HCT116 (cell line): ENCODE measurements around the gene GRB7. TPM values are rescaled to one million over a fixed set of nuclear protein-coding genes. Genes with fewer than 3 reads are reported as not detected.

Source experiments
- ATAC-seq: fragments of 200-7000 bp; cut with Tn5 transposase; 2 replicates; pipeline ENCODE4 v1.9.1; 2020; ENCODE audit warnings: mild to moderate bottlenecking, moderate library complexity
- BruUV-seq: library from RNA; stranded (reverse); fragments of 400-500 nt; replicated peaks from 2 replicates; lab custom pipeline; 2021; lab: Mats Ljungman, UMichigan
- CTCF ChIA-PET: fragments of 300-600 bp; sonication (Branson Sonifier 250); formaldehyde crosslinking; loops from one replicate; lab custom pipeline; 2021; ENCODE audit warnings: antibody characterized with exemption; lab: Charles Lee
- POLR2A ChIA-PET: fragments of 300-600, 350-600 bp; sonication (Branson Sonifier 250); formaldehyde crosslinking; loops from one replicate; lab custom pipeline; 2021; ENCODE audit warnings: antibody characterized with exemption; lab: Charles Lee
- RAD21 ChIA-PET, 2 experiments: fragments of 300-600 bp; sonication (Branson Sonifier 250); formaldehyde crosslinking; loops; one replicate each; lab custom pipeline; 2023; ENCODE audit warnings: low total read pairs in 2 of 2; ENCODE audit not compliant: uncharacterized antibody in 2 of 2, unreplicated experiment in 2 of 2, low non-redundant PET in 1 of 2; lab: Charles Lee
- DNase-seq: peaks from one replicate; pipeline ENCODE4 v3.0.0-alpha.2; 2010; ENCODE audit warnings: low read depth, low spot score
- H2AFZ ChIP-seq: fragments of 200-600 bp; shearing (Covaris generic), sonication (generic); 2 replicates; pipeline ENCODE4 v1.6.1; 2017; ENCODE audit warnings: low read depth, mixed run types, mixed read lengths, antibody characterized with exemption, low read length; ENCODE audit not compliant: poor library complexity, severe bottlenecking
- H3K27ac ChIP-seq: 2 replicates; pipeline ENCODE4 v1.5.1; 2012; ENCODE audit warnings: low read depth, low read length
- H3K27me3 ChIP-seq: fragments of 200-600 bp; sonication (generic); 2 replicates; pipeline ENCODE4 v1.6.1; 2016; ENCODE audit warnings: mixed run types, low read length, mixed read lengths; ENCODE audit not compliant: insufficient read depth
- H3K36me3 ChIP-seq, 2 experiments: fragments of 200-500 bp in 1 of 2; fragments of 200-600 bp in 1 of 2; sonication (Bioruptor generic) in 1 of 2; sonication (generic) in 1 of 2; 2 replicates each; pipeline versions ENCODE4 v1.5.1 to v1.6.1; 2014 to 2016; ENCODE audit warnings: low read length in 2 of 2, inconsistent platforms in 1 of 2, mixed read lengths in 1 of 2, mixed run types in 1 of 2; ENCODE audit not compliant: insufficient read depth in 2 of 2, control insufficient read depth in 1 of 2
- H3K4me1 ChIP-seq, 2 experiments: fragments of 200-600 bp in 1 of 2; sonication (generic) in 1 of 2; 2 replicates each; pipeline versions ENCODE4 v1.5.1 to v1.6.1; 2012 to 2017; ENCODE audit warnings: low read length in 2 of 2, inconsistent platforms in 1 of 2, mild to moderate bottlenecking in 1 of 2, mixed read lengths in 1 of 2, mixed run types in 1 of 2, moderate library complexity in 1 of 2; ENCODE audit not compliant: insufficient read depth in 2 of 2, control insufficient read depth in 1 of 2
- H3K4me2 ChIP-seq: fragments of 200-600 bp; sonication (generic); 2 replicates; pipeline ENCODE4 v1.6.1; 2017; ENCODE audit warnings: mixed run types, low read length, mixed read lengths
- H3K4me3 ChIP-seq, 2 experiments: fragments of 200-600 bp in 1 of 2; sonication (generic) in 1 of 2; replicated peaks in 1 of 2; 2 replicates each; pipeline ENCODE4 v1.5.1; 2011 to 2016; ENCODE audit warnings: low read length in 2 of 2, control low read depth in 1 of 2, low read depth in 1 of 2, mild to moderate bottlenecking in 1 of 2, mixed read lengths in 1 of 2, mixed run types in 1 of 2
- H3K79me2 ChIP-seq: fragments of 200-600 bp; sonication (generic); 2 replicates; pipeline ENCODE4 v1.6.1; 2017; ENCODE audit warnings: mild to moderate bottlenecking, mixed run types, low read length, moderate library complexity, mixed read lengths; ENCODE audit not compliant: insufficient read depth
- H3K9ac ChIP-seq: fragments of 200-600 bp; sonication (generic); 2 replicates; pipeline ENCODE4 v1.6.1; 2016; ENCODE audit warnings: low read length, mixed read lengths
- H3K9me2 ChIP-seq: fragments of 200-600 bp; sonication (generic), shearing (Covaris generic); 2 replicates; pipeline ENCODE4 v1.6.1; 2017; ENCODE audit warnings: mixed run types, mild to moderate bottlenecking, moderate library complexity; ENCODE audit not compliant: insufficient read depth
- H3K9me3 ChIP-seq, 2 experiments: fragments of 200-500 bp in 1 of 2; fragments of 200-600 bp in 1 of 2; sonication (Bioruptor generic) in 1 of 2; sonication (generic) in 1 of 2; 2 replicates each; pipeline ENCODE4 v1.6.1; 2014 to 2017; ENCODE audit warnings: low read length in 2 of 2, mixed read lengths in 2 of 2, inconsistent platforms in 1 of 2, low read depth in 1 of 2, mild to moderate bottlenecking in 1 of 2, mixed run types in 1 of 2, moderate library complexity in 1 of 2; ENCODE audit not compliant: control insufficient read depth in 1 of 2, insufficient read depth in 1 of 2
- H4K20me1 ChIP-seq: fragments of 200-600 bp; sonication (generic), shearing (Covaris generic); 2 replicates; pipeline ENCODE4 v1.6.1; 2017; ENCODE audit warnings: mixed run types, mild to moderate bottlenecking, moderate library complexity; ENCODE audit not compliant: insufficient read depth
- CEBPB ChIP-seq: IDR thresholded peaks from 2 replicates; pipeline ENCODE4 v1.6.1; 2012; ENCODE audit warnings: low read depth
- EZH2phosphoT487 ChIP-seq: fragments of 200-600 bp; IDR thresholded peaks from 2 replicates; pipeline ENCODE4 v1.6.1; 2018; ENCODE audit warnings: antibody characterized with exemption, borderline replicate concordance
- JUND ChIP-seq: IDR thresholded peaks from 2 replicates; pipeline ENCODE4 v1.6.1; 2012
- RAD21 ChIP-seq: IDR thresholded peaks from 2 replicates; pipeline ENCODE4 v1.6.1; 2012; ENCODE audit warnings: low read depth, mild to moderate bottlenecking
- SIN3A ChIP-seq: IDR thresholded peaks from 2 replicates; pipeline ENCODE4 v1.6.1; 2012; ENCODE audit warnings: low read depth
- SP1 ChIP-seq: IDR thresholded peaks from 2 replicates; pipeline ENCODE4 v1.6.1; 2012; ENCODE audit warnings: low read depth
- SRF ChIP-seq: IDR thresholded peaks from 2 replicates; pipeline ENCODE4 v1.6.1; 2012; ENCODE audit warnings: low read depth
- TCF7L2 ChIP-seq: IDR thresholded peaks from 2 replicates; pipeline ENCODE4 v1.7.0; 2011; ENCODE audit warnings: borderline replicate concordance, inconsistent platforms; ENCODE audit not compliant: insufficient read depth, insufficient read length; ENCODE audit errors: extremely low read depth
- YY1 ChIP-seq: IDR thresholded peaks from 2 replicates; pipeline ENCODE4 v1.6.1; 2011; ENCODE audit warnings: low read length, low read depth, moderate library complexity, mild to moderate bottlenecking; ENCODE audit not compliant: insufficient replicate concordance; ENCODE audit errors: extremely low read depth
- intact Hi-C: fragments of 100-400 bp; cut with micrococcal nuclease; formaldehyde crosslinking; loops from 2 replicates; pipeline ENCODE4 v1.10.0; 2022
- total RNA-seq: library from RNA; stranded (reverse); gene quantifications from one replicate; pipeline ENCODE4 v1.2.1, GENCODE V29; 2021; ENCODE audit not compliant: unreplicated experiment
- TF ChIP-seq, protein P1 (sequence below): IDR thresholded peaks from 2 replicates; pipeline ENCODE4 v1.6.1; 2012; ENCODE audit warnings: low read depth
- TF ChIP-seq, protein P2 (sequence below): IDR thresholded peaks from 2 replicates; pipeline ENCODE4 v1.6.1; 2012
- TF ChIP-seq, protein P3 (sequence below): IDR thresholded peaks from 2 replicates; pipeline ENCODE4 v1.6.1; 2012
- TF ChIP-seq, protein P4 (sequence below), 3 experiments: fragments of 200-600 bp in 1 of 3; sonication (generic) in 1 of 3; IDR thresholded peaks in 2 of 3; conservative IDR thresholded peaks in 1 of 3; 2 replicates each; pipeline ENCODE4 v1.5.1; 2012 to 2017; ENCODE audit warnings: low read depth in 2 of 3, low read length in 2 of 3, antibody characterized with exemption in 1 of 3, borderline replicate concordance in 1 of 3, control low read depth in 1 of 3, mild to moderate bottlenecking in 1 of 3, mixed read lengths in 1 of 3, mixed run types in 1 of 3, moderate library complexity in 1 of 3; ENCODE audit not compliant: insufficient read depth in 1 of 3

Gene GRB7
- total RNA-seq, 1 experiment from 2014 or later: 51.9 TPM

DNA sequence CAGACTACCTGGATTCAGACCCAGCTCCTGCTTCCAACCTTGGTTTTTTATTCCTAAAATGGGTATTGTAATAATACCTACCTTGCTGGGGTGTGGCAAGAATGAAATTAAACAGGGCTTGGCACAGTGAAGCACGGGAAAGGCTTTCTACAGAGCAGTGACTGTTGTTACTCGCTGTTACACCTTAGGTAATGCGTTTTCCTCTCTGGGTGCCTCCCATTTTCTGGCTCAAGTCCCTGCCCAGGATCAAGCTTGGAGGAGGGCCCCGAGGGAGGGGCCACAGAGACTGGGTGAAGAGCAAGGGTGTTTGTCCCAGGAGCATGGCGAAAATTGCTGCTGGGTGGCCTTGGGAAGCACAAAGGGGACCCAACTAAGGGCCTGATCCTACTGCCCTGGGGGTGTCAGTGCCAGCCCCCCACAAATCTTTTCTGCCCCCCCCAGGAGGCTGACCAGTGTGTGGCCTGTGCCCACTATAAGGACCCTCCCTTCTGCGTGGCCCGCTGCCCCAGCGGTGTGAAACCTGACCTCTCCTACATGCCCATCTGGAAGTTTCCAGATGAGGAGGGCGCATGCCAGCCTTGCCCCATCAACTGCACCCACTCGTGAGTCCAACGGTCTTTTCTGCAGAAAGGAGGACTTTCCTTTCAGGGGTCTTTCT, 20.7 kb upstream of the GRB7 start:
- intact Hi-C loops: no loop called here
- no TSS peak for BruUV-seq
- ChIA-PET POLR2A (no interaction called here), CTCF (no interaction called here), RAD21 (no interaction called here)
- no peak overlapping the region for H3K4me3 ChIP-seq
- H3K9me2 ChIP-seq: no peaks in the 10 kb centered on the region
- no peaks in the 10 kb centered on the region for H4K20me1 ChIP-seq
- ATAC-seq: no peak
- no peaks in the 10 kb centered on the region for H3K79me2 ChIP-seq
- no peak overlapping the region for H3K4me2 ChIP-seq
- H3K4me1 ChIP-seq: no peaks in the 10 kb centered on the region
- DNase-seq: no peak
- no peaks in the 10 kb centered on the region for H3K27me3 ChIP-seq
- H3K36me3 ChIP-seq: peaks cover 0 to 20% of the 10 kb centered on the region in 2 experiments; a peak in 3 of 4 replicates
- no peaks in the 10 kb centered on the region for H3K9me3 ChIP-seq
- no peak for TF ChIP-seq RAD21
- no peak for TF ChIP-seq YY1
- TF ChIP-seq JUND: no peak
- TF ChIP-seq, protein P1, sequence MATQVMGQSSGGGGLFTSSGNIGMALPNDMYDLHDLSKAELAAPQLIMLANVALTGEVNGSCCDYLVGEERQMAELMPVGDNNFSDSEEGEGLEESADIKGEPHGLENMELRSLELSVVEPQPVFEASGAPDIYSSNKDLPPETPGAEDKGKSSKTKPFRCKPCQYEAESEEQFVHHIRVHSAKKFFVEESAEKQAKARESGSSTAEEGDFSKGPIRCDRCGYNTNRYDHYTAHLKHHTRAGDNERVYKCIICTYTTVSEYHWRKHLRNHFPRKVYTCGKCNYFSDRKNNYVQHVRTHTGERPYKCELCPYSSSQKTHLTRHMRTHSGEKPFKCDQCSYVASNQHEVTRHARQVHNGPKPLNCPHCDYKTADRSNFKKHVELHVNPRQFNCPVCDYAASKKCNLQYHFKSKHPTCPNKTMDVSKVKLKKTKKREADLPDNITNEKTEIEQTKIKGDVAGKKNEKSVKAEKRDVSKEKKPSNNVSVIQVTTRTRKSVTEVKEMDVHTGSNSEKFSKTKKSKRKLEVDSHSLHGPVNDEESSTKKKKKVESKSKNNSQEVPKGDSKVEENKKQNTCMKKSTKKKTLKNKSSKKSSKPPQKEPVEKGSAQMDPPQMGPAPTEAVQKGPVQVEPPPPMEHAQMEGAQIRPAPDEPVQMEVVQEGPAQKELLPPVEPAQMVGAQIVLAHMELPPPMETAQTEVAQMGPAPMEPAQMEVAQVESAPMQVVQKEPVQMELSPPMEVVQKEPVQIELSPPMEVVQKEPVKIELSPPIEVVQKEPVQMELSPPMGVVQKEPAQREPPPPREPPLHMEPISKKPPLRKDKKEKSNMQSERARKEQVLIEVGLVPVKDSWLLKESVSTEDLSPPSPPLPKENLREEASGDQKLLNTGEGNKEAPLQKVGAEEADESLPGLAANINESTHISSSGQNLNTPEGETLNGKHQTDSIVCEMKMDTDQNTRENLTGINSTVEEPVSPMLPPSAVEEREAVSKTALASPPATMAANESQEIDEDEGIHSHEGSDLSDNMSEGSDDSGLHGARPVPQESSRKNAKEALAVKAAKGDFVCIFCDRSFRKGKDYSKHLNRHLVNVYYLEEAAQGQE: no peak
- no peak for TF ChIP-seq EZH2phosphoT487
- TF ChIP-seq TCF7L2: no peak
- no peak for TF ChIP-seq CEBPB
- no peak for TF ChIP-seq SP1
- TF ChIP-seq SIN3A: no peak
- TF ChIP-seq SRF: no peak
- TF ChIP-seq, protein P2, sequence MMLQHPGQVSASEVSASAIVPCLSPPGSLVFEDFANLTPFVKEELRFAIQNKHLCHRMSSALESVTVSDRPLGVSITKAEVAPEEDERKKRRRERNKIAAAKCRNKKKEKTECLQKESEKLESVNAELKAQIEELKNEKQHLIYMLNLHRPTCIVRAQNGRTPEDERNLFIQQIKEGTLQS: no peak
- TF ChIP-seq, protein P3, sequence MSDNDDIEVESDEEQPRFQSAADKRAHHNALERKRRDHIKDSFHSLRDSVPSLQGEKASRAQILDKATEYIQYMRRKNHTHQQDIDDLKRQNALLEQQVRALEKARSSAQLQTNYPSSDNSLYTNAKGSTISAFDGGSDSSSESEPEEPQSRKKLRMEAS: no peak
- TF ChIP-seq, protein P4, sequence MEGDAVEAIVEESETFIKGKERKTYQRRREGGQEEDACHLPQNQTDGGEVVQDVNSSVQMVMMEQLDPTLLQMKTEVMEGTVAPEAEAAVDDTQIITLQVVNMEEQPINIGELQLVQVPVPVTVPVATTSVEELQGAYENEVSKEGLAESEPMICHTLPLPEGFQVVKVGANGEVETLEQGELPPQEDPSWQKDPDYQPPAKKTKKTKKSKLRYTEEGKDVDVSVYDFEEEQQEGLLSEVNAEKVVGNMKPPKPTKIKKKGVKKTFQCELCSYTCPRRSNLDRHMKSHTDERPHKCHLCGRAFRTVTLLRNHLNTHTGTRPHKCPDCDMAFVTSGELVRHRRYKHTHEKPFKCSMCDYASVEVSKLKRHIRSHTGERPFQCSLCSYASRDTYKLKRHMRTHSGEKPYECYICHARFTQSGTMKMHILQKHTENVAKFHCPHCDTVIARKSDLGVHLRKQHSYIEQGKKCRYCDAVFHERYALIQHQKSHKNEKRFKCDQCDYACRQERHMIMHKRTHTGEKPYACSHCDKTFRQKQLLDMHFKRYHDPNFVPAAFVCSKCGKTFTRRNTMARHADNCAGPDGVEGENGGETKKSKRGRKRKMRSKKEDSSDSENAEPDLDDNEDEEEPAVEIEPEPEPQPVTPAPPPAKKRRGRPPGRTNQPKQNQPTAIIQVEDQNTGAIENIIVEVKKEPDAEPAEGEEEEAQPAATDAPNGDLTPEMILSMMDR (IDR thresholded peaks at IDR 0.05 in 2 of 3, conservative IDR thresholded peaks at IDR 0.05 in 1 of 3; ENCODE audit: borderline replicate concordance in 1 of 3, insufficient read depth in 1 of 3, low read depth in 2 of 3, low read length in 2 of 3): no peak
- H2AFZ ChIP-seq: no peak overlapping the region
- 0 out of 2 replicates have a peak overlapping the region, but pooled peaks have one; percentile 22 for H3K27ac ChIP-seq
- no peak overlapping the region for H3K9ac ChIP-seq
